Glomerular visceral epithelial cell (primary cell): ENCODE data around the gene LAIR2.

Source experiments
- DNase-seq: peaks from one replicate; pipeline ENCODE4 v3.0.0-alpha.2; 2016; ENCODE audit errors: extremely low spot score

LAIR2 gene

GRCh38 chr19:54534156-54534555, 31.5 kb downstream of the LAIR2 start:
- DNase-seq: no peak

GRCh38 chr19:54535601-54536000, 33.0 kb downstream of the LAIR2 start:
- DNase-seq: no peak

- DNase-seq: no peak
Measured at GRCh38 chr19:54536956-54537355, 34.3 kb downstream of the LAIR2 start.

- no peak for DNase-seq
Measured at GRCh38 chr19:54541712-54542111, 39.1 kb downstream of the LAIR2 start.

GRCh38 chr19:54548806-54549205, 46.2 kb downstream of the LAIR2 start:
- DNase-seq: no peak

GRCh38 chr19:54549224-54549623, 46.6 kb downstream of the LAIR2 start:
- no peak for DNase-seq

- DNase-seq: no peak
Measured at GRCh38 chr19:54551293-54551692, 48.7 kb downstream of the LAIR2 start.

- DNase-seq: no peak
Measured at GRCh38 chr19:54551950-54552912, 49.6 kb downstream of the LAIR2 start.

- no peak for DNase-seq
Measured at GRCh38 chr19:54552913-54553310, 50.3 kb downstream of the LAIR2 start.

GRCh38 chr19:54554006-54554405, 51.4 kb downstream of the LAIR2 start:
- DNase-seq: no peak

GRCh38 chr19:54554896-54555295, 52.3 kb downstream of the LAIR2 start:
- DNase-seq: no peak

- no peak for DNase-seq
Measured at GRCh38 chr19:54556194-54556593, 53.6 kb downstream of the LAIR2 start.

- DNase-seq: no peak
Measured at GRCh38 chr19:54558339-54558738, 55.7 kb downstream of the LAIR2 start.
